ENCODE measurements around the gene CA4.
"Not testable (repeated sequence)": the region's sequence is repeated elsewhere in the genome, so short reads cannot be mapped to it uniquely, and the experiment has no call there.

The CA4 gene

GRCh38 chr17:60156746-60157145 lies 7.0 kb downstream of the CA4 start:
- no peak for DNase-seq

DNA sequence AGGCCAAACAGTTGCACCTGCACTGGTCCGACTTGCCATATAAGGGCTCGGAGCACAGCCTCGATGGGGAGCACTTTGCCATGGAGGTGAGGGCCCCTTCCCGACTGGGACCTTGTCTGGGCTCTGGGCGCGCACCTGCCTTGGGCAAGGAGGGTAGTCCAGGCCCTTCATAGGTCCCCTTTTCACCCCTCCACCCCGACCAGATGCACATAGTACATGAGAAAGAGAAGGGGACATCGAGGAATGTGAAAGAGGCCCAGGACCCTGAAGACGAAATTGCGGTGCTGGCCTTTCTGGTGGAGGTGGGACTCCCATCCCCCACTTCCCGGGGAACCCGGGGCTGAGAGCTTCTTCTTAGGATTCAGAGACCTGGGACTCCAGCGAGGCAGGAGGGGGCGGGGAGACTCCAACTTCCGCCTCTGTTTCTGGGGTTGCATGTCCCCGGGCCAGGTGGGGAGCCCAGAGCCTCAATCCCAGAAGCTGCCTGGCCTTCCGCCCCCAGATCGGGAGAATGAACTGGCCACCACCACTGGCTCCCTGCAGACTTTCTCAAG lies 7.8 kb downstream of the CA4 start:
- DNase-seq, result no peak

DNA sequence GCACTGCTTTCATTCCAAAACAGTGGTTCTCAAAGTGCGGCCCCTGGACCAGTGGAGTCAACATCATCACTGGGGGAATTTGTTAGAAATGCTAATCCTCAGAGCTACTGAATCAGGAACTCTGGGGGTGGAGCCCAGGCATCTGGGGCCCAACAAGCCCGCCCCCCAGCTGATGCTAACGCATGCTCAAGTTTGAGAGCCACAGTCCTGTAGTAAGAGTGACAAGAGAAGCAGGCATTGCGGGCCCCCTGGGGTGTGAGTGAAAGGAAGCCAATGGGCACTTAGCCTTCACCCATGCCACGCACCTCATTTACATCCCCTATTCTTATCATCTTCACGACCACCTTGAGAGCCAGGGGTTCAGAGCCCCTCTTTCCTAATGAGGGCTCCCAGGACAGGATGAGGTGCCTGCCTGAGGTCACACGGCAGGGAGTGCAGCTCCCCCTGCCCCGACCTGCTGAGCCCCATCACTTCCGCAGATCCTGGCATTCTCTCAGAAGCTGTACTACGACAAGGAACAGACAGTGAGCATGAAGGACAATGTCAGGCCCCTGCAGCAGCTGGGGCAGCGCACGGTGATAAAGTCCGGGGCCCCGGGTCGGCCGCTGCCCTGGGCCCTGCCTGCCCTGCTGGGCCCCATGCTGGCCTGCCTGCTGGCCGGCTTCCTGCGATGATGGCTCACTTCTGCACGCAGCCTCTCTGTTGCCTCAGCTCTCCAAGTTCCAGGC lies 9.1 kb downstream of the CA4 start:
- DNase-seq, result no peak

DNA sequence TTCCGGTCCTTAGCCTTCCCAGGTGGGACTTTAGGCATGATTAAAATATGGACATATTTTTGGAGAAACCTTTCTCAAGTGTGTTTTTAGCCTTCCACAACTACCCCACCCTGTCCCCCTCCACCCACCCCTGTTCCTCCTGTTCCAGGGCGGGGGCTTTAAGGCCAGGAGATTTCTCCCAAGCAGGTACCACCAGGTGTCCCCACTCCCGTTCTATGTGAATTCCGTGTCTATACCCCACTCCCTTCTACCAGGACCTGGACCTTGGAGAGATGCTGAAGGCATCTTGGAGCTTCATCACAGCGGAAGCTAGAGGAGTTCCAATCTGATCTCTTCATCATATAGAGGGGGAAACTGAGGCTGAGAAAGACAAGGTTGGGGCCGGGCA lies 9.7 kb downstream of the CA4 start:
- DNase-seq, result no peak

- DNase-seq, result no peak
Measured at GRCh38 chr17:60160829-60161501, 11.2 kb downstream of the CA4 start.

GRCh38 chr17:60161598-60162330 lies 12.0 kb downstream of the CA4 start:
- no peak for DNase-seq

DNA sequence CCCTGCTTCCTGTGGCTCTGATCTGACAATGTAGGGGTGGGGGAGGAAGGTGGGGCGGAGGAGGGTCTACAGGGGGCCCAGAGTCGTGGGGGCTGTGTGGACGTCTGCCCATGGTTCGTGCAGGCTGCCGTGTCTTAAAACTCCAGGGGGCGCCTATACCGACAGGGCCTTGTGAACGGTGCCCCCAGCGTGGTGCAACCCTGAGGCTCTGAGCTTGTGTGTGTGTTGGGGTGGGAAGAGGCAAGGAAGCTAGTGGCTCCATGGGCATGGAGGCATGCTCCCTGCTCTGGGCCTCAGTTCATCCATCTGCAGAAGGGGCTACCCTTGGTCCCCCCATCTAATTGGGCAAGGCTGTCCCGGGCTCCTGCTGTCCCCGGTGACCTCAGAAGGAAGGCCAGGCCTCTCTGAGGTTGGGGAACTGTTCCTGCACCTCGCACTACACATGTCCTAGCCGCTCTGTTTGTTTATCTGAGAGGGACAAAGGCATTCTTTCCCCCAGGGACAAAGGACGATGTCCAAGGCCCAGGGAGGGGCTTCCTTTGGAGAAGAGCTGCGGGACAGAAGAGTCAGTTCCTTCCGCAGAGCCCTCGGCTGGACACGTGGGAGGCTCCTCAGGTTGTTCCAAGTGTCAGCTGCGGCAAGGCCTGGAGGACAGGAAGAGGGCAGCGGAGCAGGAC lies 13.5 kb downstream of the CA4 start:
- no peak for DNase-seq

GRCh38 chr17:60164164-60164563 lies 14.4 kb downstream of the CA4 start:
- no peak for DNase-seq

DNA sequence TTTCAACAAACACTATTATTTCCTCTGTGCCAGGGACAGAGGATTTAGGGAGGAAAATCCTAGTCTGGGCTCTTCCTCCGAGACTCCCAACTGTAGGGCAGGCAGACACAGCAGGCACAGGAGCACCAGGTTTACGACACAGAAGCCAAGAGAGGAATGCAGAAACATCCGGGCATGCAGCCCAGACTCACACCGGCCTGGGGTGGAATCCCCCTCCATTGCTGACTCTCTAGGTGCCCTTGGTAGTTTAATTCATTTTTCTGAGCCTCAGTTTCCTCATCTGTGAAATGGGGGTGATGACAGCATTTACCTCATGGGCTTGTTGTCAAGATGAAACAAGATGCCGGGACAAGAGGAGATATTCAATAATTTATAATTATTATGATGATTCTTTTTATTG lies 14.9 kb downstream of the CA4 start:
- no peak for DNase-seq

DNA sequence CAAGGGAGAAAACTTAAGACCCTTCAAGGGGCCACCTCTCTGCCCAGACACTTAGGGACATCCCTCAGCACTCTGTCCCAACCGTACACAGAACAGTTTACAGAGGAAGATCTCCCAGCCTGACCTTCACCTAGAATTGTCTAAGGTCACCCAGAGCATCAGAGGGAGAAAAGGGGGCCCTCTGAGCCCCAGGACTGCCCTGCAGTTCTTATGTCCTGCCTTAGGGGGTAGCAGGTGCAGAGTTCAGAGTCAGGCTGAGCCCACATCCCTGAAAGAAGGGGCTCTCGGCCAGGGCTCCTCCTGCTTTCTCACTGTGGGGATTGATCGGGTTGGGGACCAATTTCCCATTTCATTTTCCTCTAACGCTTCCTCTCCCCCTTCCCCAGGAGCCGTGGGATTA lies 15.4 kb downstream of the CA4 start:
- DNase-seq, result no peak

DNA sequence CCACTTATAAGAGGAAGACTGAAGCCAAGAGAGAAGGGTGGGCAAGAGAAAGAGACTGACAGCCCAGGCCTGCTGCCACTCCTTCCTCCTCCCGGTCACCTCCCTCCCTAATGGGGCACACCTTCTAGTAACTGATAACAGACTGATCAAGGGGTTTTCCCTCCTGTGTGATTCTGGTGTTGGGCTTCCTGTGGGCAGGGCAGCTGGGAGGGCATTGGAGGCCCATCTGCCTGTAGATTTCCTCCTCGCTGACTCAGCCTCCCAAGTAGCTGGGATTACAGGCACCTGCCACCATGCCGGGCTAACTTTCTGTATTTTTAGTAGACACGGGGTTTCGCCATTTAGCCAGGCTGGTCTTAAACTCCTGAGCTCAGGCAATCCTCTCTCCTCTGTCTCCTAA lies 16.2 kb downstream of the CA4 start:
- DNase-seq, result no peak

- no peak for DNase-seq
Measured at GRCh38 chr17:60167065-60167741, 17.4 kb downstream of the CA4 start.

GRCh38 chr17:60168654-60169053 lies 18.9 kb downstream of the CA4 start:
- no peak for DNase-seq

GRCh38 chr17:60169921-60170817 lies 20.4 kb downstream of the CA4 start:
- DNase-seq, result no peak

- no peak for DNase-seq
Measured at GRCh38 chr17:60170835-60171752, 21.3 kb downstream of the CA4 start.

- DNase-seq, result no peak
Measured at GRCh38 chr17:60171753-60172079, 21.9 kb downstream of the CA4 start.

GRCh38 chr17:60173304-60173819 lies 23.6 kb downstream of the CA4 start:
- DNase-seq, result no peak

DNA sequence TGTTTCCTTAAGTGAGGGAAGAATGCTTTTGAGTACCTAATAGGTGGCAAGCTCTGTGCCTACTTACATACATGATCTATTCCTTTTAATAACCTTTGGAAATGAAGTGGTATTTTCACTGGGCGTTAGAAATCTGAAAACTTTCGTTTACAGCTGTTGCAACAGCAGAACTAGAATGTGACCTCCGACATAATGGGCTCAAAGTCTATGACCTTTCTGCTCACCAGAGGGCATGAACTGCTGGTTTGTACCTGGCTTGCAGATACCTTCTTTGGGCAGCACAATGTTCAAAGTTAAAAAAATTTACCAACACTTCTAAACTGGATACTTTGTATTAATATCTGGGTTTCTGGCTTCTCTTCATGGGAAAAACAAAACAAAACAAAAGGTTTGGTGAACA lies 24.3 kb downstream of the CA4 start:
- no peak for DNase-seq

DNA sequence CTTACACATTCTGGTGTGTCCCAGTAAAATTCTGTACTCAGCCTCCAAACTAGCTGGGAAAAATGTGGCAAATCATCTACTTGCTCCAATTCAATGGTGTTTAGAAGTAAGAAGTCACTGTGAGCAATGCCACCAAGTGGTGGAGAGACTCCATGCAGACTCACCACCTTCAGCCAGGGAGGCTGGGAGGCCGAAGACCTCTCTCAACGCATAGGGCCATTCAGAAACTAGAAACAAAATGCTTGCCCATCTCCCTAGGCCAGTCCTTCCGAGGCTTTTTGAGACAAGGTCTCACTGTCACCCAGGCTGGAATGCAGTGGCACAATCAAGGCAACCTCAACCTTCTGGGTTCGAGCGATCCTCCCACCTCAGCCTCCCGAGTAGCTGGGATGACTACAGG lies 25.0 kb downstream of the CA4 start:
- DNase-seq, result not testable (repeated sequence)

GRCh38 chr17:60176763-60177162 lies 27.0 kb downstream of the CA4 start:
- not testable (repeated sequence) for DNase-seq
